ENCODE measurements around the gene RTF1. TPM values are rescaled to one million over a fixed set of nuclear protein-coding genes. Genes with fewer than 3 reads are reported as not detected.
A peak's percentile ranks its signal among the peaks of the same experiment; 100 is the strongest.

RTF1 gene
- total RNA-seq, 1 donor from 2014 or later, result 27.9 TPM

DNA sequence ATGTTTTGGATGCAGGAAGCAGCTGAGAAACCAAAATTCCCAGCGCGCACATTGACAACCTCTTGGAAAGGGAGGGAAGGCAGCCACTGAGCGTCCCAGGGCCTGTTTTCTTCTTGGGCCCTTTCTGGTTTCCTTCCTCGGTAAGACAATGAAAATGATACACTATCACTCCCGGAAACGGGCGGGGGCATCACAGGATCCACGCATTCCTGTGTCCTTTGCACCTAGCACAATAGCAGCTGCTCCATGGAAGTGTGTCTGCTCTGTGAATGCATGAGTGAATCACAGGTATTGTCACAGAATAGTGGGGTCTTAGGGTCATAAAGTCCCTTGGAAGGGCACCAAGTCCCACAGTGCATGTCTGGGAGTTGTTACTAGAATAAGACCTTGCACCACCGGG, 70.5 kb downstream of the RTF1 start:
- no peaks in the 10 kb centered on the region for H3K36me3 ChIP-seq (ENCODE audit: control insufficient read depth, insufficient read depth, low read length)
- H3K4me3 ChIP-seq (ENCODE audit: low read depth, low read length), result no peak overlapping the region
- H3K27me3 ChIP-seq (ENCODE audit: control insufficient read depth, insufficient read depth, low read length), result no peaks in the 10 kb centered on the region
- TF ChIP-seq, protein P1, sequence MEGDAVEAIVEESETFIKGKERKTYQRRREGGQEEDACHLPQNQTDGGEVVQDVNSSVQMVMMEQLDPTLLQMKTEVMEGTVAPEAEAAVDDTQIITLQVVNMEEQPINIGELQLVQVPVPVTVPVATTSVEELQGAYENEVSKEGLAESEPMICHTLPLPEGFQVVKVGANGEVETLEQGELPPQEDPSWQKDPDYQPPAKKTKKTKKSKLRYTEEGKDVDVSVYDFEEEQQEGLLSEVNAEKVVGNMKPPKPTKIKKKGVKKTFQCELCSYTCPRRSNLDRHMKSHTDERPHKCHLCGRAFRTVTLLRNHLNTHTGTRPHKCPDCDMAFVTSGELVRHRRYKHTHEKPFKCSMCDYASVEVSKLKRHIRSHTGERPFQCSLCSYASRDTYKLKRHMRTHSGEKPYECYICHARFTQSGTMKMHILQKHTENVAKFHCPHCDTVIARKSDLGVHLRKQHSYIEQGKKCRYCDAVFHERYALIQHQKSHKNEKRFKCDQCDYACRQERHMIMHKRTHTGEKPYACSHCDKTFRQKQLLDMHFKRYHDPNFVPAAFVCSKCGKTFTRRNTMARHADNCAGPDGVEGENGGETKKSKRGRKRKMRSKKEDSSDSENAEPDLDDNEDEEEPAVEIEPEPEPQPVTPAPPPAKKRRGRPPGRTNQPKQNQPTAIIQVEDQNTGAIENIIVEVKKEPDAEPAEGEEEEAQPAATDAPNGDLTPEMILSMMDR (IDR thresholded peaks at IDR 0.05; ENCODE audit: insufficient read depth, low read length, poor library complexity, severe bottlenecking), result no peak
- DNase-seq (ENCODE audit: low read depth), result no peak

DNA sequence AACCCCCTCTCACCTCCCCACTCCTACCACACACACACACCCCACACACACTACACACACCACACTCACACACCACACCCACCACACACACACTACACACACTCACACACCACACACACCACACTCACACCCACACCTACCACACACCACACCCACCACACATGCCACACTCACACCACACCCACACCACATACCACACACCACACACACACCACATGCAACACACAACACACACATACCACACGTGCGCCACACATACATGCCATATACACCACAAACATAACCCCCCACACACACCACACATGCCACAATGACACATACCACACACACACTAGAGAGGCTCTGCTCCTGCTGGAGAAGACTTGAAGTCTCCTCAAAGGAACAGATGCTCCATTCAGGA, 70.9 kb downstream of the RTF1 start:
- no peak for DNase-seq (ENCODE audit: low read depth)
- H3K27me3 ChIP-seq (ENCODE audit: control insufficient read depth, insufficient read depth, low read length), result no peaks in the 10 kb centered on the region
- no peak overlapping the region for H3K4me3 ChIP-seq (ENCODE audit: low read depth, low read length)
- TF ChIP-seq, protein P1 (IDR thresholded peaks at IDR 0.05; ENCODE audit: insufficient read depth, low read length, poor library complexity, severe bottlenecking), result no peak
- no peaks in the 10 kb centered on the region for H3K36me3 ChIP-seq (ENCODE audit: control insufficient read depth, insufficient read depth, low read length)

DNA sequence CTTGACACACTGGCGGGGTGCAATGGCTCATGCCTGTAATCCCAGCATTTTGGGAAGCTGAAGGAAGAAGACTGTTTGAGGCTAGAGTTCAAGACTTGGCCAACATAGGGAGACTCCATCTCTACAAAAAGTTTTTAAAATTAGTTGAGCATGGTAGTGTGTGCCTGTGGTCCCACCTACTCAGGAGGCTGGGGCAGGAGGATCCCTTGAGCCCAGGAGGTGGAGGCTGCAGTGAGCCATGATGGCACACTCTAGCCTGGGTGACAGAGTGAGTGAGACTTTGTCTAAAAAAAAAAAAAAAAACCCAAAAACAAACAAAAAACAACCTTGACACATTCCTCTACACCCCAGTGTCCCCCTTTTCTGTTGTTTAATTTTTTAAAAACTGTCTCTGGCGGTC, 72.7 kb downstream of the RTF1 start:
- H3K4me3 ChIP-seq (ENCODE audit: low read depth, low read length), result no peak overlapping the region
- H3K36me3 ChIP-seq (ENCODE audit: control insufficient read depth, insufficient read depth, low read length), result no peaks in the 10 kb centered on the region
- TF ChIP-seq, protein P1 (IDR thresholded peaks at IDR 0.05; ENCODE audit: insufficient read depth, low read length, poor library complexity, severe bottlenecking), result no peak
- no peak for DNase-seq (ENCODE audit: low read depth)
- H3K27me3 ChIP-seq (ENCODE audit: control insufficient read depth, insufficient read depth, low read length), result peaks cover 13% of the 10 kb centered on the region

DNA sequence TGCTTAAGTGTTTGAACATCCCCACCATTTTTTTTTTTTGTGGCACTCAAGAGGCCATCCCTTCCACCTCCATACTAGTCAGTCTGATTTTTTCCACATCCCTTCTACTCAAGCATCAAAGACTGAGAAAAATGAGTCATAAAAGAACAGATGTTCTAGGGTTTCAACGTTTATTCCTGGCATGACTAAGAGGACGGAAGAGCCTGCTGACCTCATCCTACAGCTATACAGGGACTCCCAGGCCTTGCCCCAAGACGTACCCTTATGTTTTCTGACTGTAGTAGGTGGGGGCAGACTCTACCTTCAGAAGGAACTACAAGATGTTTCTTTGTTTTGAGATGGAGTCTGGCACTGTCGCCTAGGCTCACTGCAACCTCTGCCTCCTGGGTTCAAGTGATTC, 73.5 kb downstream of the RTF1 start:
- no peak overlapping the region for H3K4me3 ChIP-seq (ENCODE audit: low read depth, low read length)
- no peaks in the 10 kb centered on the region for H3K36me3 ChIP-seq (ENCODE audit: control insufficient read depth, insufficient read depth, low read length)
- peaks cover 20% of the 10 kb centered on the region for H3K27me3 ChIP-seq (ENCODE audit: control insufficient read depth, insufficient read depth, low read length)
- DNase-seq (ENCODE audit: low read depth), result peak; percentile 97
- TF ChIP-seq, protein P1 (IDR thresholded peaks at IDR 0.05; ENCODE audit: insufficient read depth, low read length, poor library complexity, severe bottlenecking), result no peak

DNA sequence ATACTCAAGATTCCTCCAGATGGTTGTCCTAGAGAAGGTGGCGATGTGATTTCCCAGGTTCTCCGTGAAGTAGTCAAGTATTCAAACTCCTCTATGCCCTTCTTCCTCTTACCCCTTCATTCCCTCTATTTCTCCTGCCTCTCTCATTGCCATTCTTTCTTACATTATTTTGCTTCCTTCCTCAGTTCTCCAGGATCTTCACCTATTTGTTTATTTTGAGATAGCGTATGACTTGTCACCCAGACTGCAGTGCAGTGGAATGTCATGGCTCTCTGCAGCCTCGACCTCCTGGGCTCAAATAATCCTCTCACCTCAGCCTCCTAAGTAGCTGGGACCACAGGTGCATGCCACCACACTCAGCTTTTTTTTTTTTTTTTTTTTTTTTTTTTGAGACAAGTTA, 75.0 kb downstream of the RTF1 start:
- H3K4me3 ChIP-seq (ENCODE audit: low read depth, low read length), result no peak overlapping the region
- H3K27me3 ChIP-seq (ENCODE audit: control insufficient read depth, insufficient read depth, low read length), result peaks cover 32% of the 10 kb centered on the region
- no peak for DNase-seq (ENCODE audit: low read depth)
- TF ChIP-seq, protein P1 (IDR thresholded peaks at IDR 0.05; ENCODE audit: insufficient read depth, low read length, poor library complexity, severe bottlenecking), result no peak
- no peaks in the 10 kb centered on the region for H3K36me3 ChIP-seq (ENCODE audit: control insufficient read depth, insufficient read depth, low read length)

DNA sequence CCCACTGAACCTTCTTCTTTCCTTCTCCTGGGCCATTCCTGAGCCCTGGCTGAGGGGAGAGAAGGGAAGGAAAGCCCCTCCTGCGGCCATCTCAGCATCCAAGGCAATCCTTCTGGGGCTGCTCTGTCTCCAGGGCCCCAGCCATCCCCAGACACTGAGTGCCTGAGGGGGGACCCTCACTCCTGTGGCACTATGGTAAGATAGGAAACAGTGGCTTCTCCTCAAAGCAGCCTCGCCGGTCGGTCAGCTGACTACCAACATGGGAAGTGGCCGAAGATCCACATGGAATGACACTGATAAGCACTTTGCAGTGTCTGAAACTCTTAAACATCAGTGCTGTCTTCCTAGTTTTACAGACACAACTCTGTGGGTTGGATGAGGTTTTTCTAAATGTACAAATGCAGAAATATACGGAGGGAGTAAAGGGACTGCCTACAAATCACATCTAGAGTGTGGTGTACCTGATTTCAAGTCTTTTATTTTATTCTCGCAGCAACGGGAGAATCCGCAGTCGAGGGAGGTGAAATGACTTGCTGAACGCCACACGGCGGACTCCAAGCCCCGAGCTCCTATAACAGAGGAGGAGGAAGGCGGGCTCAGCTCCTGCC, 75.8 kb downstream of the RTF1 start:
- H3K4me3 ChIP-seq (ENCODE audit: low read depth, low read length), result peak overlapping the region; percentile 45
- H3K27me3 ChIP-seq (ENCODE audit: control insufficient read depth, insufficient read depth, low read length), result peaks cover 32% of the 10 kb centered on the region
- no peaks in the 10 kb centered on the region for H3K36me3 ChIP-seq (ENCODE audit: control insufficient read depth, insufficient read depth, low read length)
- TF ChIP-seq, protein P1 (IDR thresholded peaks at IDR 0.05; ENCODE audit: insufficient read depth, low read length, poor library complexity, severe bottlenecking), result no peak
- DNase-seq (ENCODE audit: low read depth), result no peak
